GM12878 (cell line): ENCODE results near the gene ELK4. TPM values are rescaled to one million over a fixed set of nuclear protein-coding genes. Genes with fewer than 3 reads are reported as not detected.

Experiments used
- ATAC-seq: fragments of 200-7000 bp; cut with Tn5 transposase; 3 replicates; pipeline ENCODE4 v1.9.1; 2020; ENCODE audit warnings: mild to moderate bottlenecking, moderate library complexity
- BruUV-seq: library from RNA; stranded (reverse); fragments of 400-500 nt; replicated peaks from 2 replicates; lab custom pipeline; 2021; lab: Mats Ljungman, UMichigan
- CTCF ChIA-PET: fragments of 300-600 bp; sonication (Branson Sonifier 250); formaldehyde crosslinking; extraction: SDS; loops from one replicate; lab custom pipeline; 2021; ENCODE audit warnings: inconsistent platforms; lab: Yijun Ruan, JAX
- POLR2A ChIA-PET: fragments of 350-600 bp; formaldehyde crosslinking; extraction: SDS; loops from one replicate; lab custom pipeline; 2021; ENCODE audit warnings: inconsistent platforms; lab: Charles Lee
- RAD21 ChIA-PET: fragments of 300-600 bp; sonication (Branson Sonifier 250); formaldehyde crosslinking; loops from one replicate; lab custom pipeline; 2023; ENCODE audit warnings: antibody characterized with exemption; ENCODE audit not compliant: unreplicated experiment; lab: Charles Lee
- SMC1A ChIA-PET: fragments of 300-600 bp; sonication (Branson Sonifier 250); formaldehyde crosslinking; loops from one replicate; lab custom pipeline; 2023; ENCODE audit not compliant: unreplicated experiment, uncharacterized antibody; lab: Charles Lee
- DNase-seq: peaks from one replicate; pipeline ENCODE4 v3.0.0-alpha.2; 2011; ENCODE audit warnings: low read depth, low spot score
- FAIRE-seq: peaks from 3 replicates; lab custom pipeline; 2011; peaks lifted over from hg19 to GRCh38; lab: Jason Lieb, UNC
- H2AFZ ChIP-seq: 2 replicates; pipeline ENCODE4 v1.6.0; 2011; ENCODE audit warnings: low read depth, low read length, control low read depth; ENCODE audit not compliant: control insufficient read depth
- H3K27ac ChIP-seq: 2 replicates; pipeline ENCODE4 v1.5.1; 2011; ENCODE audit warnings: control low read depth; ENCODE audit not compliant: control insufficient read depth, insufficient read depth
- H3K27me3 ChIP-seq, 2 experiments: replicated peaks in 1 of 2; 2 replicates each; pipeline versions ENCODE4 v1.6.0 to v1.6.1; 2011; ENCODE audit warnings: low read length in 1 of 2; ENCODE audit not compliant: control insufficient read depth in 2 of 2, insufficient read depth in 2 of 2
- H3K36me3 ChIP-seq, 2 experiments: 2 replicates each; pipeline ENCODE4 v1.5.1; 2011; ENCODE audit warnings: low read length in 1 of 2; ENCODE audit not compliant: control insufficient read depth in 2 of 2, insufficient read depth in 2 of 2
- H3K4me1 ChIP-seq: 2 replicates; pipeline ENCODE4 v1.6.1; 2011; ENCODE audit warnings: mild to moderate bottlenecking, low read length, moderate library complexity, mixed read lengths; ENCODE audit not compliant: control insufficient read depth, insufficient read depth
- H3K4me2 ChIP-seq: 2 replicates; pipeline ENCODE4 v1.6.0; 2011; ENCODE audit warnings: control low read depth; ENCODE audit not compliant: control insufficient read depth, insufficient read depth
- H3K4me3 ChIP-seq: fragments of 200-600 bp; sonication (generic); 2 replicates; pipeline ENCODE4 v1.5.1; 2016
- H3K79me2 ChIP-seq: 2 replicates; pipeline ENCODE4 v1.6.0; 2011; ENCODE audit warnings: low read length; ENCODE audit not compliant: control insufficient read depth, insufficient read depth
- H3K9ac ChIP-seq: 2 replicates; pipeline ENCODE4 v1.8.0; 2011; ENCODE audit warnings: low read length, control low read depth, mixed read lengths; ENCODE audit not compliant: control insufficient read depth, insufficient read depth
- H3K9me3 ChIP-seq: replicated peaks from 3 replicates; pipeline ENCODE4 v1.5.1; 2011; ENCODE audit warnings: mild to moderate bottlenecking, low read length; ENCODE audit not compliant: control insufficient read depth, insufficient read depth
- H4K20me1 ChIP-seq: 2 replicates; pipeline ENCODE4 v1.6.0; 2011; ENCODE audit not compliant: control insufficient read depth, insufficient read depth
- CBX3 ChIP-seq: fragments of 200-600 bp; sonication (generic); IDR thresholded peaks from 2 replicates; pipeline ENCODE4 v1.6.1; 2016; ENCODE audit warnings: low read depth, borderline replicate concordance
- MTA2 ChIP-seq: fragments of 450-650 bp; IDR thresholded peaks from 2 replicates; pipeline ENCODE4 v1.6.1; 2016; ENCODE audit warnings: low read depth, mild to moderate bottlenecking, moderate library complexity
- TCF3 ChIP-seq: IDR thresholded peaks from 2 replicates; pipeline ENCODE4 v1.6.1; 2012; ENCODE audit warnings: low read depth, mild to moderate bottlenecking, low read length, borderline replicate concordance; ENCODE audit not compliant: insufficient read depth
- YY1 ChIP-seq: IDR thresholded peaks from 2 replicates; pipeline ENCODE4 v1.6.1; 2011; ENCODE audit warnings: low read depth, mild to moderate bottlenecking, low read length
- WGBS: methylation state at CpG from one replicate; pipeline ENCODE4 v1.1.6; 2016; ENCODE audit warnings: low lambda C conversion rate; ENCODE audit not compliant: insufficient replicate concordance, insufficient coverage; ENCODE audit errors: missing lambda C conversion rate; 5-methylcytosine and 5-hydroxymethylcytosine counted together
- in situ Hi-C: fragments of 300-500 bp; cut with MboI; formaldehyde crosslinking; loops from 9 replicates; pipeline ENCODE4 v1.14.3; 2018; ENCODE audit warnings: mixed read lengths
- intact Hi-C: fragments of 100-400 bp; cut with micrococcal nuclease; formaldehyde crosslinking; loops from one replicate; pipeline ENCODE4 v1.14.2; 2022; ENCODE audit not compliant: unreplicated experiment
- polyA plus RNA-seq, 11 experiments: library from polyadenylated mRNA; depleted of rRNA in 4 of 11; unstranded in 6 of 11; stranded (reverse) in 5 of 11; fragments of >200 nt; fragmentation: Nextera tagmentation in 4 of 11; fragmentation: Illumina TruSeq in 1 of 11; extraction: Ambion mirVana in 4 of 11; extraction: Trizol in 1 of 11; gene quantifications; 1 replicate in 1 of 11; 2 replicates in 10 of 11; pipeline versions ENCODE4 v1.2.1 to v1.2.3, GENCODE V29; 2011 to 2016; ENCODE audit warnings: inconsistent platforms in 2 of 11, missing spikeins in 2 of 11, low read depth in 1 of 11
- total RNA-seq, 4 experiments: library from RNA; depleted of rRNA in 3 of 4; stranded (reverse); fragments of >200 nt in 3 of 4; fragmentation: Illumina TruSeq in 1 of 4; extraction: Trizol in 1 of 4; gene quantifications; 2 replicates each; pipeline versions ENCODE4 v1.2.1 to v1.2.3, GENCODE V29; 2013 to 2021
- TF ChIP-seq, protein P1 (sequence below), 3 experiments: IDR thresholded peaks in 2 of 3; conservative IDR thresholded peaks in 1 of 3; 2 replicates each; pipeline ENCODE4 v1.5.1; 2011; ENCODE audit warnings: low read depth in 3 of 3, low read length in 3 of 3, mild to moderate bottlenecking in 3 of 3, control low read depth in 2 of 3, moderate library complexity in 2 of 3, inconsistent platforms in 1 of 3, mixed read lengths in 1 of 3; ENCODE audit not compliant: control insufficient read depth in 2 of 3, insufficient read depth in 1 of 3; ENCODE audit errors: extremely low read depth in 1 of 3

ELK4 gene
- total and polyA plus RNA-seq, 10 of the 15 experiments (the other 5 are each of a cell fraction or from before 2014, with no cell fraction given): 5.2 to 71.5 (median 18.5) TPM

DNA sequence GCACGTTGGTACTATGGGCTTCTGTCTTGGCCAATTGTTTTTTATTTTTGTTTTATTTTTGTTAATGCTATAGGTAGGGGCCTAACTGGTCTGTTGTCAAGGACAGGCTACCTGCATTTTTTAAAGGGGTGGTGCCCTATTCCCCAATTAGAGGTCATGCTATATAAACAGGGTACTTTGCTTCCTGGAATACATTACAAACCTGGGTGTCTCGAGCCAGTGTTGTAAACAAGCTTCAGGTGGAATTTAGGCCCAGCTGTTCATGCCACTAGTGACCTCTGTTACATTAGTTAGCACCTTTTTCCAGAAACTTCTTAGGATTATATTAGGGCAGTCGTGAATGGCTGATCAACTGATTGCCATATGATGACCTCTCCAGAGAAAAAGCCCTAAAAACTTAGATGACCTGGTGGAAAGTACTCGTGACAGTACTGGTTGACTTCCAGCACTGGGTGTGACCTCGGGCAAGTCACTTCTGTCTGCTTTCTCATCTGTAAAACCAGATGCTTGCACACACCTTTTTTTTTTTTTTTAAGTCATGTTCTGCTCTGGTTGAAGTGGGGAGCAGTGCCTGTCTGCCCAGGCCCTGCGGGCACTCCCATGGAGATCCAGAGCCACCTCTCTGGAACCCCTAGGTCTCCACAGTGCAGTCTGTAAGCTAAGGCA is 46.5 kb downstream of the ELK4 start (continued):
- TF ChIP-seq, protein P1, sequence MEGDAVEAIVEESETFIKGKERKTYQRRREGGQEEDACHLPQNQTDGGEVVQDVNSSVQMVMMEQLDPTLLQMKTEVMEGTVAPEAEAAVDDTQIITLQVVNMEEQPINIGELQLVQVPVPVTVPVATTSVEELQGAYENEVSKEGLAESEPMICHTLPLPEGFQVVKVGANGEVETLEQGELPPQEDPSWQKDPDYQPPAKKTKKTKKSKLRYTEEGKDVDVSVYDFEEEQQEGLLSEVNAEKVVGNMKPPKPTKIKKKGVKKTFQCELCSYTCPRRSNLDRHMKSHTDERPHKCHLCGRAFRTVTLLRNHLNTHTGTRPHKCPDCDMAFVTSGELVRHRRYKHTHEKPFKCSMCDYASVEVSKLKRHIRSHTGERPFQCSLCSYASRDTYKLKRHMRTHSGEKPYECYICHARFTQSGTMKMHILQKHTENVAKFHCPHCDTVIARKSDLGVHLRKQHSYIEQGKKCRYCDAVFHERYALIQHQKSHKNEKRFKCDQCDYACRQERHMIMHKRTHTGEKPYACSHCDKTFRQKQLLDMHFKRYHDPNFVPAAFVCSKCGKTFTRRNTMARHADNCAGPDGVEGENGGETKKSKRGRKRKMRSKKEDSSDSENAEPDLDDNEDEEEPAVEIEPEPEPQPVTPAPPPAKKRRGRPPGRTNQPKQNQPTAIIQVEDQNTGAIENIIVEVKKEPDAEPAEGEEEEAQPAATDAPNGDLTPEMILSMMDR (IDR thresholded peaks at IDR 0.05 in 2 of 3, conservative IDR thresholded peaks at IDR 0.05 in 1 of 3; ENCODE audit: control insufficient read depth in 2 of 3, extremely low read depth in 1 of 3, insufficient read depth in 1 of 3, low read depth in 3 of 3, low read length in 3 of 3): no peak
- TF ChIP-seq TCF3: no peak
- TF ChIP-seq CBX3: no peak
- TF ChIP-seq YY1: no peak

DNA sequence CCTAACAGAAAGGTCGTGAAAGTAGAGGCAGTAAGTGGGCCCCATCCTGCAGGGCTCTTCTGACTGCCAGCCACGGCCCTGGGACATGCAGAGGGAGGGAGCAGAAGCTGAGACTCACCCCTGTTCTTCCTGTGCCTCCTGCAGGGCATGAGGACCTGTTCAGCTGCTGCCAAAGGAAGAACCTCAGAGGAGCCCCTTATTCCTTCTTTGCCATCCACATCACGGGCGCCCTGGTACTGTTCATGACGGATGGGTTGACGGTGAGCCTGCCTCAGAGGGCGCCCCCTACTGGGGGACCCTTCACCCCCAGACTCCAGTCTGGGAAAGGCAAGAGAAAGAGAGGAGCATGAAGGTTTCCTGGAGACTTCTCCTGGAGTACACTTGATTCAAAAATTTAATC is 47.1 kb downstream of the ELK4 start:
- Histone ChIP-seq H3K36me3 (no peaks in the 10 kb centered on the region), H3K4me2 (no peak overlapping the region), H3K79me2 (no peaks in the 10 kb centered on the region), H3K4me3 (no peak overlapping the region), H2AFZ (no peak overlapping the region; the same call in 1 of the 2 replicates), H3K27me3 (peaks cover 0 to 2% of the 10 kb centered on the region in 2 experiments; a peak in 1 of 4 replicates), H3K9me3 (no peaks in the 10 kb centered on the region), H3K4me1 (peaks cover 10% of the 10 kb centered on the region), H3K9ac (no peak overlapping the region), H3K27ac (no peak overlapping the region), H4K20me1 (no peaks in the 10 kb centered on the region)
- DNase-seq (no peak), FAIRE-seq (no peak), ATAC-seq (no peak)
- ChIA-PET RAD21 (interaction anchor here (11.8 kb wide), 1 partner anchor 46 kb away, joined by 381 read pairs; the partner anchor contains the start of gene ELK4), POLR2A (no interaction called here), SMC1A (no interaction called here), CTCF (interaction anchor here (0.5 to 2.4 kb wide), 4 partner anchors 57 to 97 kb away, joined by 3 to 8 read pairs (median 4); no protein-coding TSS in a partner anchor)
- no TSS peak for BruUV-seq
- intact Hi-C loops (no loop called here), in situ Hi-C loops (loop anchor here (5.0 kb wide), 1 partner anchor 128 kb away; no protein-coding TSS in a partner anchor)
- TF ChIP-seq MTA2: no peak
- TF ChIP-seq, protein P1 (IDR thresholded peaks at IDR 0.05 in 2 of 3, conservative IDR thresholded peaks at IDR 0.05 in 1 of 3; ENCODE audit: control insufficient read depth in 2 of 3, extremely low read depth in 1 of 3, insufficient read depth in 1 of 3, low read depth in 3 of 3, low read length in 3 of 3): peak in 2 of 3 experiments; percentile 44 to 48; a peak in 5 of 6 replicates
- 37% methylated on average over 7 of the region's 7 CpGs for WGBS
